Stimulated activated CD4-positive, alpha-beta T cell treated with anti-CD3 and anti-CD28 coated beads, Interleukin-12 subunit alpha, Interleukin-12 subunit beta, amount 100 ng/mL, for 24 hours (primary cell): ENCODE data around the gene BCKDK.
"Not testable (repeated sequence)": the region's sequence is repeated elsewhere in the genome, so short reads cannot be mapped to it uniquely, and the experiment has no call there.

Experiments used
- DNase-seq, 2 experiments: peaks; one replicate each; pipeline ENCODE4 v3.0.0-alpha.2; 2020; ENCODE audit warnings: low read depth in 2 of 2

BCKDK gene

DNA sequence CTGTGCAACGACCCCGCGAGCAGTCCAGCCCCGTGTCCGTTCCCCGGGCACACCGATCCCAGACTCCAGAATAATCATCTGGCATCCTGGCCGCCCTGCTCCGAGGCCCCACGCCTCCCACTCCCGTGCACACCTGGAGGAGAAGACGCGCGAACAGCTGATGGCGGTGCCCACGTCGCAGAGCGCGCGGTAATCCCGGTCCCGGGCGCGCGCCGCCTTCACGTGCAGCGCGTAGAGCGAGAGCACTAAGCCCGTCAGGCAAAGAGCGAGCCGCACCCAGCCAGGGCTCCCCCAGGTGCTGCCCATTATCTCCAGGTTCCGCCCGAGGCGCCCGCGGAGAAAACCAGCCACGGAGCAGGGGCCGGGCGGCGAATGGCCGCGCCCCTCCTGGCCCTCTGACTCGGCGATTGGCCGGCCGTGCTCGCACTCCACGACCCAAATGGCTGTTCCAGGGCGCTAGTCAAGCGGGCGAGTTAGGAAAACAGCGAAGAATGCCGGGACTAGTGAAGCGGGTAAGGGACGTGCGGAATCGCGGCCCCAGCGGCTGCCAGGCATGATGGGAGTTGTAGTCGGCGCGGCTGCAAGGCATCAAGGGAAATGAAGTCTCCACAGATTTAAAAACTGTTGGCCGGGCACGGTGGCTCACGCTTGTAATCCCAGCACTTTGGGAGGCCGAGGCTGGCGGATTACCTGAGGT lies 13.6 kb upstream of the BCKDK start, which contains the start of gene VKORC1:
Gene VKORC1, minus strand, starts transcription at position 374 of the 697 bp plus-strand sequence. Its CDS starts 68 bp downstream, at position 306.
- peak; percentile 83 to 91 for DNase-seq

- DNase-seq: no peak
Observed at GRCh38 chr16:31099860-31100638, 8.1 kb upstream of the BCKDK start.

- DNase-seq: not testable (repeated sequence)
Observed at GRCh38 chr16:31100876-31101641, 7.1 kb upstream of the BCKDK start.

- peak; percentile 56 to 83 for DNase-seq
Observed at GRCh38 chr16:31105677-31106213, 2.4 kb upstream of the BCKDK start.

DNA sequence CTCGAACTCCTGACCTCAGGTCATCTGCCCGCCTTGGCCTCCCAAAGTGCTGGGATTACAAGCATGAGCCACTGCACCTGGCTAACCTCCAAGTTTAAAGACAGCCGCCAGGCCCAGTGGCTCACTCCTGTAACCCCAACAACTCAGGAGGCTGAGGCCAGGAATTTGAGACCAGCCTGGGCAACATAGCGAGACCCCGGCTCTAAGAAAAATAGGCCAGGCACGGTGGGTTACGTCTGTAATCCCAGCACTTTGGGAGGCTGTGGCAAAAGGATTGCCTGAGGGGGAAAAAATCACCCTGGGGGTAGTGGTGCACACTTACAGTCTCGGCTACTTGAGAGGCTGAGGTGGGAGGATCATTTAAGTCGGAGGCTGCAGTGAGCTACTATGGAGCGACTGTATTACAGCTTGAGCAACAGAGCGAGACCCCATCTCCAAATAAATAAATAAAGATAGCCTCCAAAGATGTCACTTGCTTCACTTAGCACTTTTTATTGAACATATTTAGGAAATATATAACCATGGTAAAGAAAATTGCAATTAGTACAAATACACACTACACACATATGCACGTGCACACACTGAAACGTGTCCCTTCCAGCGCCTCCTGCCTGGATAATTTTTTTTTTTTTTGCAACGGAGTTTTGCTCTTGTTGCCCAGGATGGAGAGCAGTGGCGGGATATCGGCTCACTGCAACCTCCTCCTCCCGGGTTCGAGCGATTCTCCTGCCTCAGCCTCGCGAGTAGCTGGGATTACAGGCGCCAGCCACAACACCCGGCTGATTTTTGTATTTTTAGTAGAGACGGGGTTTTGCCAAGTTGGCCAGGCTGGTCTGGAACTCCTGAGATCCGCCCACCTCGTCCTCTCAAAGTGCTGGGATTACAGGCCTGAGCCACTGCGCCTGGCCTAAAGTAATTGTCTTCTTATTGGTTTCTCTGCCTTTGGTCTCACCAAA lies 1.4 kb upstream of the BCKDK start:
- no peak for DNase-seq

GRCh38 chr16:31107465-31107867 lies 720 bp upstream of the BCKDK start:
- peak in 1 of 2 experiments; percentile 39 for DNase-seq

DNA sequence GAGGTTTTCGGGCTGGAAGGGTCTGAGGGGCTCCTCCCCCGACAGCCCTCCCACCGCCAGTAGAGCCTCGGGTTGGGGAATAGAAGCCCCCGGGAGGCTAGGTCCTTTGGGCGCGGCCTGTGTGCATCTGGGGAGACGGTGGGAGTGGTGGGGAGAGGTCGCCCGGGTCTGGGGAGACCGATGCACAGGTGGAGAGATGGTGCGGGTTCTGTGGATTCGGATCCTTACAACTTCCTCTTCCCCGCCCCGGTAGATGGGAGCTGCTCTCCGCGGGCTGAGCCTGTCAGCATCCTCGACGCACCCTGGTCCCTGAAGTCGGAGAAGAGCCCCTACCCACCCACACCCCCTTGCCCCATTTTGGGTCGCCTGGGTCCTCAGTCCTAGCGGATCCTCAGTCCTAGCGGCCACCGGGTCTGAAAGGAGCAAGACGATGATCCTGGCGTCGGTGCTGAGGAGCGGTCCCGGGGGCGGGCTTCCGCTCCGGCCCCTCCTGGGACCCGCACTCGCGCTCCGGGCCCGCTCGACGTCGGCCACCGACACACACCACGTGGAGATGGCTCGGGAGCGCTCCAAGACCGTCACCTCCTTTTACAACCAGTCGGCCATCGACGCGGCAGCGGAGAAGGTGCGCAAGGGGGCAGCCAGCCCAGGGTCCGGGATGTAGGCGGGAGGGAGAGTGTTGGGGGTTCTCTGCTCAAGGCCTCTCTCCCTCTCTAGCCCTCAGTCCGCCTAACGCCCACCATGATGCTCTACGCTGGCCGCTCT lies 790 bp downstream of the BCKDK start:
- no peak for DNase-seq

DNA sequence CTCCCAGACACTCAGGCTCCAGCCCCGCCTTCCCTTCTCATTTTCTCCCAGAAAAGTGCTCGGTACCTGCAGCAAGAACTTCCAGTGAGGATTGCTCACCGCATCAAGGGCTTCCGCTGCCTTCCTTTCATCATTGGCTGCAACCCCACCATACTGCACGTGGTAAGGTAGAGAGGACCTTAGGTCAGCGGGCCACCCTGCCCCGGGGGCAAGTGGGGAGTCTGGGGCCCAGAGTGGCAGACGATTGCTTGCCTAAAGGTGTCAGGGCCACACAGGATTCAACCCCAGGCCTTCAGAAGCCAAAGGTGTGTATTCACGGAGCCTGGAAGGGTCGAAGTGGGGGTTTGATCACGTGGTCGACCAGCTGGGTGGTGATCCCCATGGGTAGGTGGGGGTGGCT lies 1.4 kb downstream of the BCKDK start:
- no peak for DNase-seq

- DNase-seq: no peak
Observed at GRCh38 chr16:31110106-31111034, 2.2 kb downstream of the BCKDK start.

DNA sequence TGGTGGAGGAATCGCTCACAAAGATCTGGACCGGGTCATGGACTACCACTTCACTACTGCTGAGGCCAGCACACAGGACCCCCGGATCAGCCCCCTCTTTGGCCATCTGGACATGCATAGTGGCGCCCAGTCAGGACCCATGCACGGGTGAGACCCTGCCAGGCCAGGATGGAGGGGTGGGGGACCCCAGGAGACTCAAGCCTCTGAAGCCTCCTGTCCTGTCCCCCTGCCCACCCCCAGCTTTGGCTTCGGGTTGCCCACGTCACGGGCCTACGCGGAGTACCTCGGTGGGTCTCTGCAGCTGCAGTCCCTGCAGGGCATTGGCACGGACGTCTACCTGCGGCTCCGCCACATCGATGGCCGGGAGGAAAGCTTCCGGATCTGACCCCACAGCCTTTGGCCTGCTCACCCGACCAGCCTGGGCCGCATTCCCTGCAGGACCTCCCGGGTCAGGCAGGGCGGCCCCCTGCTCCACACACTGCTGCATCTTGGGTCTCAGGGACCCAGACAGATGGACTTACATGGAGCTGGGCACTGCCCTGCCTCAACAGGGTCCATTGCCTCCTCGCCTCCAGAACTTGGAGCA lies 3.8 kb downstream of the BCKDK start:
- DNase-seq: no peak

DNA sequence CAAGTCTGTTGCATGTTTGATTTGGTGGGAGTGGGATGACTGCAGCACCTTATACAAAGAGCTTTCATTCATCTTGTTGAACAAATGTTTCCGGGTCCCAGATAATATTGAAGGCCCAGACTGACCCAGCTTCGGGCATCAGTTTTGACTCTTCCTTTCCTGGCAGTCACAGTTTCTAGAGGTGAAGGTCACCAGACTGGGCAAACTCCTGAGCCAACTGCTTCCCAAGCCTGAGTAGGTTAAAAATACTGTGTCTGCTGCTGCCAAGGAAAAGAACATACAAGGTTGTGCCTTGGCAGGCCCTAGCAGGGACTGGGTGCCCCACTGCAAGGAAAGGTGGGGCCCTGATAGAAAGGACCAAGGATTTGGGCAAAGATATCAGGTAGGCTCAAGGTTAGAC lies 4.5 kb downstream of the BCKDK start:
- DNase-seq: no peak

- no peak for DNase-seq
Observed at GRCh38 chr16:31113121-31114120, 5.2 kb downstream of the BCKDK start.

GRCh38 chr16:31114468-31114867 lies 6.3 kb downstream of the BCKDK start:
- DNase-seq: no peak

- peak; percentile 94 to 98 for DNase-seq
Observed at GRCh38 chr16:31117384-31118222, 9.4 kb downstream of the BCKDK start, which contains the start of gene KAT8. KAT8 (plus strand) TSS chr16:31117664; CDS start chr16:31117682, 18 bp downstream.

DNA sequence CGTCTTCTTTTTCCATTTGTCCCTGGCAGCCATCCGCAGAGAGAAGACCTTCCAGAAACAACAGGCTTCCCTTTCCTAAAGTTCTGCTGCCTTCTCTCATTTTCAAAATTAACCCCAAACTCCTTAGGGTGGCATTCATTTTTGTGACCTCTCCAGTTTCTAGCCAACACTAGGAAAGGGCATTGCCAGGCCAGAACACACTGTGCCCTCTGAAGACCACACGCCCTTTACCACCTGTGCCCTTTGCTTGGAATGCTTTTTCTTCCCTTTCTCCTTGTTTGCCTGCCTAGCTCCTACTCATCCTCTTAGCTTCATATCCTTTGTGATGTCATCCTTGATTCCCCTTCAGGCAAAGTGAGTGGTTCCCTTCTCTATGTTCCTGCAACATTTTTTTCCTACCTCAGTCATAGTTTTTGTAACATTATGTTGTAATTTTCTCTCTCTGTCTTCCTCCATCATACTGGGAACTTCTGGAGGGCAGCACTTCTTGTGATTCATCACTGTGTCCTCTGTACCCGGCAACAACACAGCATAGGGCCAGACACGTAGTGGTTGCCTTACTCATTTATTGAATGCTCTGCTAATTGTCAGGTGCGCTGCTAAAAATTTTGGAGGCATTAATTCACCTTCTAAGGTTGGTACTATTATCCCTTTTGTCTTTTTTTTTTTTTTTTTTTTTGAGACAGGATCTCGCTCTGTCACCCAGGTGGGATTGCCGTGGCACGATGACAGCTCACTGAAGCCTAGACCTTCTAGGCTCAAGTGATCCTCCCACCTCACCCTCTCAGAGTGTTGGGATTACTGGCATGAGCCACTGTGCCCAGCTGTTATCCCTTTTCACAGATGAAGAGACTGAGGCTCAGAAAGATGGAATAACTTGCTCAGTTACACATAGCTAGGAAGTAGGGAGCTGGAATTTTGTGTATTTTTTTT lies 10.3 kb downstream of the BCKDK start:
- no peak for DNase-seq
